Mesenchymal stem cell (in vitro differentiated cells and primary cell): ENCODE measurements around the gene SUPT3H.

Experiments
- DNase-seq: peaks from one replicate; pipeline ENCODE4 v3.0.0-alpha.2; 2013
- H2AFZ ChIP-seq: one replicate; pipeline ENCODE4 v1.6.1; 2013; ENCODE audit warnings: low read depth, mild to moderate bottlenecking, control low read depth, inconsistent platforms, low read length, moderate library complexity
- H2AK5ac ChIP-seq: 2 replicates; pipeline ENCODE4 v1.6.1; 2013; ENCODE audit warnings: low read length, moderate library complexity, mild to moderate bottlenecking, inconsistent platforms; ENCODE audit not compliant: severe bottlenecking
- H2BK120ac ChIP-seq: one replicate; pipeline ENCODE4 v1.6.1; 2013; ENCODE audit warnings: low read depth, mild to moderate bottlenecking, inconsistent platforms, low read length, moderate library complexity
- H2BK12ac ChIP-seq, 2 experiments: one replicate each; pipeline ENCODE4 v1.6.1; 2013; ENCODE audit warnings: inconsistent platforms in 2 of 2, low read length in 2 of 2, mild to moderate bottlenecking in 2 of 2, moderate library complexity in 2 of 2, control low read depth in 1 of 2
- H2BK15ac ChIP-seq: one replicate; pipeline ENCODE4 v1.6.1; 2013; ENCODE audit warnings: mild to moderate bottlenecking, low read depth, inconsistent platforms; ENCODE audit not compliant: poor library complexity, severe bottlenecking
- H2BK5ac ChIP-seq: 2 replicates; pipeline ENCODE4 v1.6.1; 2013; ENCODE audit warnings: low read depth, mild to moderate bottlenecking, low read length, control low read depth, inconsistent platforms; ENCODE audit not compliant: poor library complexity, severe bottlenecking
- H3K14ac ChIP-seq, 2 experiments: one replicate each; pipeline ENCODE4 v1.6.1; 2013; ENCODE audit warnings: inconsistent platforms in 2 of 2, low read length in 2 of 2, control low read depth in 1 of 2, mild to moderate bottlenecking in 1 of 2, moderate library complexity in 1 of 2
- H3K18ac ChIP-seq, 2 experiments: one replicate each; pipeline ENCODE4 v1.6.1; 2013; ENCODE audit warnings: inconsistent platforms in 2 of 2, low read length in 2 of 2, control low read depth in 1 of 2, low read depth in 1 of 2, mild to moderate bottlenecking in 1 of 2
- H3K23ac ChIP-seq, 2 experiments: one replicate each; pipeline ENCODE4 v1.6.1; 2013; ENCODE audit warnings: inconsistent platforms in 2 of 2, low read length in 2 of 2, mild to moderate bottlenecking in 2 of 2, moderate library complexity in 2 of 2, control low read depth in 1 of 2
- H3K27ac ChIP-seq: 2 replicates; pipeline ENCODE4 v1.5.1; 2013; ENCODE audit warnings: mild to moderate bottlenecking, moderate library complexity, low read length, control low read depth, inconsistent platforms; ENCODE audit not compliant: poor library complexity, severe bottlenecking
- H3K27me3 ChIP-seq, 2 experiments: 2 replicates each; pipeline versions ENCODE4 v1.6.1 to v1.7.0; 2013; ENCODE audit warnings: low read length in 2 of 2, mild to moderate bottlenecking in 2 of 2, moderate library complexity in 2 of 2, control low read depth in 1 of 2, inconsistent platforms in 1 of 2; ENCODE audit not compliant: control insufficient read depth in 1 of 2, insufficient read depth in 1 of 2
- H3K36me3 ChIP-seq, 2 experiments: 2 replicates each; pipeline versions ENCODE4 v1.6.1 to v1.7.0; 2013; ENCODE audit warnings: low read length in 2 of 2, control low read depth in 1 of 2, inconsistent platforms in 1 of 2, low read depth in 1 of 2, mild to moderate bottlenecking in 1 of 2; ENCODE audit not compliant: insufficient read depth in 2 of 2, control insufficient read depth in 1 of 2
- H3K4ac ChIP-seq, 2 experiments: one replicate each; pipeline ENCODE4 v1.6.1; 2013; ENCODE audit warnings: inconsistent platforms in 2 of 2, low read length in 2 of 2, mild to moderate bottlenecking in 2 of 2, moderate library complexity in 2 of 2, control low read depth in 1 of 2, low read depth in 1 of 2
- H3K4me1 ChIP-seq: 2 replicates; pipeline ENCODE4 v1.6.1; 2013; ENCODE audit warnings: low read depth, low read length, control low read depth; ENCODE audit not compliant: control insufficient read depth, insufficient read depth
- H3K4me2 ChIP-seq: 2 replicates; pipeline ENCODE4 v1.6.1; 2013; ENCODE audit warnings: low read length, mild to moderate bottlenecking, inconsistent platforms; ENCODE audit not compliant: poor library complexity, severe bottlenecking
- H3K4me3 ChIP-seq, 2 experiments: 2 replicates each; pipeline versions ENCODE4 v1.5.1 to v1.7.0; 2013; ENCODE audit warnings: low read length in 2 of 2, mild to moderate bottlenecking in 2 of 2, control low read depth in 1 of 2, low read depth in 1 of 2; ENCODE audit not compliant: insufficient read depth in 1 of 2
- H3K79me1 ChIP-seq: replicated peaks from 2 replicates; pipeline ENCODE4 v1.6.1; 2013; ENCODE audit warnings: mild to moderate bottlenecking, control low read depth, low read length, inconsistent platforms; ENCODE audit not compliant: poor library complexity, severe bottlenecking
- H3K9ac ChIP-seq: 2 replicates; pipeline ENCODE4 v1.7.0; 2013; ENCODE audit warnings: mild to moderate bottlenecking, low read length, moderate library complexity
- H3K9me3 ChIP-seq: 2 replicates; pipeline ENCODE4 v1.7.0; 2013; ENCODE audit warnings: mild to moderate bottlenecking, low read length; ENCODE audit not compliant: control insufficient read depth
- H4K8ac ChIP-seq: one replicate; pipeline ENCODE4 v1.6.1; 2013; ENCODE audit warnings: inconsistent platforms, mild to moderate bottlenecking, low read length, moderate library complexity
- H4K91ac ChIP-seq: one replicate; pipeline ENCODE4 v1.6.1; 2013; ENCODE audit warnings: mild to moderate bottlenecking, low read length, inconsistent platforms
- WGBS: methylation state at CpG from one replicate; pipeline ENCODE4 v1.1.7; 2013; ENCODE audit warnings: mixed read lengths; 5-methylcytosine and 5-hydroxymethylcytosine counted together

Gene SUPT3H

DNA sequence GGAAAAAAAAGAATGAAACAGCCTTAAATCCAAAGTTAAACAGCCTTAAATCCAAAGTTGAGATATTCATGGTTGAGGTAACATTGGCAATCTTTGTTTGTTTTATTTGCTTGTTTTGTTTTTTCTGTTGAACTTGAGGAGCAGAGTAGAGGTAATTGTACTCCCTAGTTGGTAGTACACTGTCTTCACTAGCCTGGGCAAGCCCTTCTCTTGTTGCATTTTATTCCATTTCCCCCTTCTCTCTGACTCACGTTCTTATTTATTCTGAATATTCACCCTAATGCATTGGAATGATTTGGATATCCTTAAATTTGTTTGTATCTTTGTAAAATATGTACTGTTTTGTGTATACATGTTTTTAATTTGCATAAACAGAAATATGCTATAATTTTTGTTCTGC is 592.6 kb downstream of the SUPT3H start:
- Histone ChIP-seq H3K79me1 (no peaks in the 10 kb centered on the region), H4K91ac (no peak overlapping the region), H3K9ac (no peak overlapping the region), H2BK12ac (no peak overlapping the region), H3K4me1 (peaks cover 1% of the 10 kb centered on the region), H2BK15ac (no peak overlapping the region), H3K14ac (no peak overlapping the region), H3K36me3 (no peaks in the 10 kb centered on the region), H2AFZ (no peak overlapping the region), H3K27ac (no peak overlapping the region), H3K18ac (no peak overlapping the region), H3K9me3 (peaks cover 9% of the 10 kb centered on the region), H2AK5ac (no peak overlapping the region), H3K4me2 (no peak overlapping the region), H3K23ac (no peak overlapping the region), H3K4ac (no peak overlapping the region), H4K8ac (no peak overlapping the region), H2BK5ac (no peak overlapping the region), H2BK120ac (no peak overlapping the region), H3K27me3 (no peaks in the 10 kb centered on the region), H3K4me3 (no peak overlapping the region)
- no peak for DNase-seq
- no CpG with 5 or more reads among the region's 1 CpG for WGBS

DNA sequence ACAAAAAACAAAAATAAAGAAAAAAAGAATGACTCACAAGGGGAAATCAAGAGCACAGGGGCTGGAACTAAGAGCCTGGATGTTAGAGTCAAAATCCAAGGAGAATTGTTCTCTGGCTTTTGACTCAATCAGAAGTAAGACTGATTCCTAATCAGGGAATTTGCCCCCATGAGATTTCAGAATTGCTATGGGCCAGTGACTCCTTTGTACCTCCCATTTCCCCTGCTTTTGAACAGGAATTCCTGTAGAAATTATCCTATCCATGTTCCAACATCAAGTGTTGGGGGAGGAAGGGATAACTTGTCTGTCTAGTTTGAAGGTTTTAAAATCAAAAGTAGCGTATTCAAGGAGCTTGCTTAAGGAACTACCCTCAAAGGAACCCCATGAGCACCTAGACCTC is 593.5 kb downstream of the SUPT3H start:
- peaks cover 1% of the 10 kb centered on the region for H3K4me1 ChIP-seq
- no peaks in the 10 kb centered on the region for H3K79me1 ChIP-seq
- no peak overlapping the region for H3K4me3 ChIP-seq
- H2AK5ac ChIP-seq, result no peak overlapping the region
- H3K9me3 ChIP-seq, result peaks cover 9% of the 10 kb centered on the region
- no peaks in the 10 kb centered on the region for H3K36me3 ChIP-seq
- no peak overlapping the region for H3K18ac ChIP-seq
- no peak overlapping the region for H2BK5ac ChIP-seq
- H2BK15ac ChIP-seq, result no peak overlapping the region
- no peak overlapping the region for H4K8ac ChIP-seq
- no peak overlapping the region for H3K9ac ChIP-seq
- no peak overlapping the region for H3K23ac ChIP-seq
- no peak for DNase-seq
- H2BK12ac ChIP-seq, result no peak overlapping the region
- no peak overlapping the region for H2AFZ ChIP-seq
- H2BK120ac ChIP-seq, result no peak overlapping the region
- no peak overlapping the region for H3K14ac ChIP-seq
- H3K4ac ChIP-seq, result no peak overlapping the region
- H3K27ac ChIP-seq, result no peak overlapping the region
- WGBS, result 86% methylated on average over 1 of the region's 1 CpG
- no peak overlapping the region for H3K4me2 ChIP-seq
- H4K91ac ChIP-seq, result no peak overlapping the region
- H3K27me3 ChIP-seq, result no peaks in the 10 kb centered on the region

DNA sequence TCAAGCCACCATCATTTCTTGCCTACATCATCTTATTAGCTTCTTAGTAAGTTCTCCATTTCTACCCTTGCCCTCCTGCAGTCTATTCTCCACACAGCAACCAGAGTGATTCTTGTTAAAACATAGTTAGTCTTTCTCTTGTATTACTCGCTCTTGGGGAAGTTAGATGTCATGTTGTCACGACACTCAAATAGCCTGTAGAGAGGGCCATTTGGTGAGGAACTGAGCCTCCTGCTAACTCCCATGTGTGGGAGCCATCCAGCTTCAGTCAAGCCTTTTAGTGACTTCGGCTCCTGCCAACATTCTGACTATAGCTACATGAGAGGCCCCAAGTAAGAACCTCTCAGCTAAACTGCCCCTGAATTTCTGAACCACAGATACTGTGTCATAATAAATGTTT is 594.8 kb downstream of the SUPT3H start:
- no peaks in the 10 kb centered on the region for H3K27me3 ChIP-seq
- peaks cover 9% of the 10 kb centered on the region for H3K9me3 ChIP-seq
- no peak overlapping the region for H3K9ac ChIP-seq
- H3K4me3 ChIP-seq, result no peak overlapping the region
- H2AFZ ChIP-seq, result no peak overlapping the region
- no peaks in the 10 kb centered on the region for H3K36me3 ChIP-seq
- H2BK5ac ChIP-seq, result no peak overlapping the region
- no peak overlapping the region for H2AK5ac ChIP-seq
- 31% methylated on average over 3 of the region's 3 CpGs for WGBS
- no peak overlapping the region for H3K4ac ChIP-seq
- H2BK120ac ChIP-seq, result no peak overlapping the region
- no peak overlapping the region for H3K23ac ChIP-seq
- H4K91ac ChIP-seq, result no peak overlapping the region
- no peak overlapping the region for H3K18ac ChIP-seq
- no peak for DNase-seq
- no peak overlapping the region for H3K4me2 ChIP-seq
- no peak overlapping the region for H3K27ac ChIP-seq
- no peak overlapping the region for H3K14ac ChIP-seq
- H2BK15ac ChIP-seq, result no peak overlapping the region
- H2BK12ac ChIP-seq, result no peak overlapping the region
- H3K79me1 ChIP-seq, result no peaks in the 10 kb centered on the region
- H4K8ac ChIP-seq, result no peak overlapping the region
- H3K4me1 ChIP-seq, result no peaks in the 10 kb centered on the region

DNA sequence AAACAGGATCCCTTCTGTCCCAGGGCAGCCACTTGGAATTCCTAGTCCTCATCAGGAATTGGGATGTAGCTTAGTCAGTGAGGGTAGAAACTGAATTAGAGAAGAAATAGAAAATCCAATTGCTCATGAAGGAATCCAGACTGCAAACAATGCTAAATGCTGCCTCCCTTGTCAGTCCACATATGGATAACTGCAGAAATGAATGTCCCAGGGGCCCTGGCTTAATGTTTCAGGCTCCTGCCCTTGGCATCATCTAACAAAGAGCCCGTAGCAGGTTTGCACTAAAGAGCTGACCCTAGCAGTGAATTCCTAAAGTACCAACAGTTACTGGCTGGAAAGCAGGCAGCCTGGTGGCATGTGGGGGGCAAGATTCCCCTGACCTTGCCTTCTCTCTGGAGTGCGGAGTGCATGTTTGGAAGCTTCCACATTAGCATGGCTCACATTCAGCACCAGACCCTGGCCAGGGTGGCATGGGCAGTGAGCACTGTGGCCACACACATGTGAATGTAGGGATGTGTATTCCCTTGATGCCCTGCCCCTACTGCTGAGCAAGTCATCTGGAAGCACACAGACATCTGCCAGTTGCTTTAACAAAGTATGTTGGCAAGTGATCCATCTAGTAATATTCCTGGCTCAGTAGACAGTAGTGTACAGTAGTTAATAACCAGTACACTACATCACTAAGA is 595.7 kb downstream of the SUPT3H start:
- Histone ChIP-seq H4K8ac (no peak overlapping the region), H3K18ac (no peak overlapping the region), H4K91ac (no peak overlapping the region), H2BK120ac (no peak overlapping the region), H3K9me3 (peaks cover 9% of the 10 kb centered on the region), H2BK15ac (no peak overlapping the region), H3K27ac (no peak overlapping the region), H3K4me1 (no peaks in the 10 kb centered on the region), H2AFZ (no peak overlapping the region), H3K27me3 (no peaks in the 10 kb centered on the region), H2AK5ac (no peak overlapping the region), H3K36me3 (no peaks in the 10 kb centered on the region), H2BK12ac (no peak overlapping the region), H3K4ac (no peak overlapping the region), H3K79me1 (no peaks in the 10 kb centered on the region), H3K4me2 (no peak overlapping the region), H3K23ac (no peak overlapping the region), H3K14ac (no peak overlapping the region), H2BK5ac (no peak overlapping the region), H3K9ac (no peak overlapping the region), H3K4me3 (no peak overlapping the region)
- no peak for DNase-seq
- WGBS, result 84% methylated on average over 2 of the region's 2 CpGs
